NCI-H2107 (cell line): ENCODE data around the gene RAVER2.
"Not testable (repeated sequence)": the region's sequence is repeated elsewhere in the genome, so short reads cannot be mapped to it uniquely, and the experiment has no call there.

Experiments used
- DNase-seq: peaks from one replicate; lab custom pipeline; 2025; lab: John Stamatoyannopoulos, UW

Gene RAVER2

GRCh38 chr1:64814427-64814826, 69.6 kb downstream of the RAVER2 start:
- no peak for DNase-seq

DNA sequence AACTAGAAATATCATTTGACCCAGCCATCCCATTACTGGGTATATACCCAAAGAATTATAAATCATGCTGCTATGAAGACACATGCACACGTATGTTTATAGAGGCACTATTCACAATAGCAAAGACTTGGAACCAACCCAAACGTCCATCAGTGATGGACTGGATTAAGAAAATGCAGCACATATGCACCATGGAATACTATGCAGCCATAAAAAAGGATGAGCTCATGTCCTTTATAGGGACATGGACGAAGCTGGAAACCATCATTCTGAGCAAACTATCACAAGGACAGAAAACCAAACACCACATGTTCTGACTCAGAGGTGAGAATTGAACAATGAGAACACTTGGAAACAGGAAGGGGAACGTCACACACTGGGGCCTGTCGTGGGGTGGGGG, 72.5 kb downstream of the RAVER2 start:
- DNase-seq = not testable (repeated sequence)

DNA sequence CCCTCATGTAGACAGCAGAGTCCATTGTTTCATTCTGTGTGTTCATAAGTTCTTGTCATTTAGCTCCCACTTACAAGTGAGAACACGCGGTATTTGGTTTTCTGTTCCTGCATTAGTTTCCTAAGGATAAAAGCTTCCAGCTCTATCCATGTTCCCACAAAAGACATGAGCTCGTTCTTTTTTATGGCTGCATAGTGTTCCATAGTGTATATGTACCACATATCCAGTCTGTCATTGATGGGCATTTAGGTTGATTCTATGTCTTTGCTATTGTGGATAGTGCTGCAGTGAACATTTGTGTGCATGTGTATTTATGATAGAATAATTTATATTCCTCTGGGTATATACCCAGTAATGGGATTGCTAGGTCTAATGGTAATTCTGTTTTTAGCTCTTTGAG, 75.7 kb downstream of the RAVER2 start:
- not testable (repeated sequence) for DNase-seq

- DNase-seq = no peak
Measured at GRCh38 chr1:64822621-64823020, 77.7 kb downstream of the RAVER2 start.

GRCh38 chr1:64823691-64824476, 79.0 kb downstream of the RAVER2 start:
- DNase-seq = peak; percentile 90

GRCh38 chr1:64826991-64827390, 82.1 kb downstream of the RAVER2 start:
- DNase-seq = no peak

GRCh38 chr1:64828829-64829228, 84.0 kb downstream of the RAVER2 start:
- DNase-seq = no peak

DNA sequence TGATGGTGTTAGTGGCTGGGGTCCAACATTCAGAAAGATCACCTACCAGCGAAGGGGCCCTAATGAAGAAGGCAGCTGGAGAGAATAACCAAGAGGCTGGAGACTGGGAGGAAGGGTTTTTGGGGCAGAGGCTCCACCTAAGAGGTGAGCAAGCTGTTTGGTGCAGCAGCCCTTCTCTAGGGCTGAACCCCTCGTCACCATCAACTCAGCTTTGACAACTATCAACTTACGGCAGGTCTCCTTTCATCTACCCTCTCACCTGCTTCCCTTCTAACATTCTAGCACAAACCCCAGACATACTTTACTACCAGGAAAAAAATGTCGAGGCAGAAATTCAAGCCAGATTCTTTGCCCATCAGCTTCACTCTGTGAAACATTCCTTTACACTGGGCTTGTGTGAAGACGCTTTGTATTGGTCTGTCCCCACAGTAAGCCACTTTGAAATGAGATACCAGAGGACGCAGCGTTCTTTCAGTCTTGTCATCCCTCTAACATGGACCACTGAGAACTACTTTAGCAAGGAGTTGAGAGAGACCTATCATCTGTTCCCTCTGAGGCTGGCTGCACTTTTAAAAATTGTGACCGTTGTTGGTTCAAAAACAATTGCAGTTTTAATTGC, 84.6 kb downstream of the RAVER2 start:
- DNase-seq = no peak

DNA sequence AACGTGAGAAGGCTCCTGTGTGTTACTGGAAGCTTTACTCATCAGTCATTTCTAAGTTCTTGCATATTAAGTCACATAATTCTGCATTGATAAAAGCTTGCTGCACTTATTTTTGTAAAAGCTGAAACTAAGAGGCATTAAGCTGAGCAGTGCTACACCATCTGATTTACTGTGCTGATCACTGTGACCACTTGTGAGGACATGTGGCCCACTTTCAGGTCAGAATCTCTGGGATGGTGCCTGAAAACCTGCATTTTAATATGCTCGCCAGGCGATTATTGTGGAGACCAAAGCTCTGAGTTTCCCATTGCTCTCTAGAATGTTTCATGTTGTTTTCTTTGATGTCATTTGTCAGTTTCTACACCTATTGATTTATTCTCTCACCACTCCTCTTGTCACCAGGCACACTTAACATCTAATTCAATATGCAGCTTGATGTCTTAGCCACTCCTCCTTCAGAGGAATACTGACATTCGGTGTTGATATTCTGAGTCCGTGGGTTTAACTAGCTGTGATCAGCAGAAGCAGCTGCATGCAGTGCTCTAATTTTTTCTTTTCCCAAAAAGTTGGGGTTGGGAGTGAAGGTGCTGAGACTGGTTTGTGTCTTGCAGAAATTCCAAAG, 85.3 kb downstream of the RAVER2 start:
- DNase-seq = no peak

GRCh38 chr1:64834734-64835133, 89.9 kb downstream of the RAVER2 start:
- no peak for DNase-seq

GRCh38 chr1:64836802-64837201, 91.9 kb downstream of the RAVER2 start:
- DNase-seq = no peak

DNA sequence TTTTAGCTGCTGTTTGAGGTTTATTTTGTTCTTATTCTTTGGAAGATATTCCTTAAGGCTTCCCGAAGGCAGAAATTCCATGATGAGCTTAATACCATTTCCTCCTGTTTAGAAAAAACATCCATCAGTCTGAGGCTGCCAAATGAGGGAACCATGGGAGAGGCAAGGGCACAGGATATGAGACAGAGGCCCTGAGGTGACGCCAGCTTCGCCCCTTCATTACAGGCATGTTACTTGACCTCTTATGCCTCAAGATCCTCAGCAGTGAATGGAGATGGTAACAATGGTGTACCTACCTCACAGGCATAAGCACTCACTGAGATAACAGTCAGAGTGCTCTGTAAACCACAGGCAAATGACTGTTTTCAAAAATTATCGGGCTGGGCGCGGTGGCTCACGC, 93.6 kb downstream of the RAVER2 start:
- no peak for DNase-seq

- no peak for DNase-seq
Measured at GRCh38 chr1:64839261-64839660, 94.4 kb downstream of the RAVER2 start.

- DNase-seq = peak; percentile 59
Measured at GRCh38 chr1:64839732-64840405, 95.0 kb downstream of the RAVER2 start.

DNA sequence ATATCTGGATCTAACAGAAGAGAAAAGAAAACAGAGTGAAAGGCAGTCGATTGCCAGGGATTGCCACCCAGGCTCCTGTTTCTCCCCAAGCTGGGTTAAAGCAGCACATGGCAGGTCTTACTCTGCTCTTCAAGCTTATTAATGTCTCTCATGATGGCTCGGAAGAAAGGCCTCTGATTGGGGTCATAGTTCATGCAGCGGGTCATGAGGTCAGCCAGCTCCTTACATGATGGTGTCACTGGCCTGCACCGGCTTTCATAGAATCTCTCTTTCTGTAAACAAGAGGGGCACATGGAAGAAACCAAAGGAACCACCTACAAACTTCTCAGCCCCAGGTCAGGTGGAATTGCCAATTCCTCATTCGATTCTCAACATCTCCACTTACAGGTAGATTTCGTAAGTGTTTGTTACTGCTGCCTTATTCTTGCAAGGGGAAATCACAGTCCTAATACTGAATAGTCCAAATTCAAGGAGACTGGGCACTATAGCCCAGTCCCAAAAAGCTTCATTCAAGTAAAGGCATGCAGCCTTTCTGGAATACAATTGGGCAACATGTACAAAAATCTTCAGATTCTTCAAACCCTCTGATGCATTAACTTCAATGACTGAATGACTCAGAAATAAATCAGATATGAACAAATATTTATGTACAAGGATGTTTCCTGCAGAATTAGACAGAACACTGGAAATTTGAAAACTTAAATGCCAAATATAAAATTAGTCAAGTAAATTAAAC, 96.6 kb downstream of the RAVER2 start:
- no peak for DNase-seq

GRCh38 chr1:64842224-64842623, 97.3 kb downstream of the RAVER2 start:
- no peak for DNase-seq

GRCh38 chr1:64843675-64844074, 98.8 kb downstream of the RAVER2 start:
- no peak for DNase-seq

GRCh38 chr1:64844175-64844574, 99.3 kb downstream of the RAVER2 start:
- no peak for DNase-seq

DNA sequence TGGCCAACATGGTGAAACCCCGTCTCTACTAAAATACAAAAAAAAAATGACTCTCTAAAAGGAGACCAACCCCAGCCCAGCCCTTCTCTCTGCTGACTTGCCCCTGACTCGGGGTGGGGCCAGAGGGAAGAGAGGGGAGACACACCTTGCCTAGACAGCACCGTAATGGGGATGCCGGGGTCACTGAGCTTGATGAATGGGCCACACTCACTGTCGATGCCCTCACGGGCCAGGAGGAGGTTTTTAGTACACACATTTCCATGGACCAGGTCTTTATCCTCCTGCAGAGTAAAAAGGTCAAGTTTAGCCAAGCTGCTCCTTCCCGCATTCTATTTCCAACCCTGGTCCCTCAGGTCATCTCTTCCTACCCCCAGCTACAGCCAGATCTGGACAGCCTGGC, 99.7 kb downstream of the RAVER2 start:
- DNase-seq = no peak

DNA sequence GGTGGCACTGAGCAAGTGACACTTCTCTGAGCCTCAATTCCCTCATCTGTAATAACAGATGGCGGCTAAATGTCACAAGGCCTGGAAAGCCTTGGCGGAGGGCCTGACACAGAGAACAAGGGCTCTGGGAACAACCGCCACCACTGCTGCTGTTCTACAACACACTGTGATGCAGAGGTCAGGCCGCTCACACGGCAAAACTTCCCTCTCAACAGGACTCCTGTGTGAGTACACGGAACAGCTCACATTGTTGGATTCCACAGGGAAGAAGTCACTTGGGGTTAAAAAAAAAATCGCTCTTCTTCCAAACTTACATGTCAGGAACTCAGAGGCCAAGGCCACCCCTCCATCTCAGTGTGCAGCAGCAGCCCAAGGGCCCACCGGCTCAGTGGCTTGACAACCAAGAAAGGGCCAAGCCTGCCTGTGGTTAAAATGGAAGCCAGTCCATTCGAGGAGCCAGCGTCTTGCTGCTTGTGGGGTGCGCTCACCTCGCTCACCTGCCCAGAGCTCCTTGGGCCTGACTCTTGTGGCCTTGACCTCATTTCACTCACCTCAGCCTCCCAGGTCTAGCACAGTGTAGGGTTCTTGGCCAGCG, 101.1 kb downstream of the RAVER2 start:
- DNase-seq = no peak

GRCh38 chr1:64846573-64847430, 101.9 kb downstream of the RAVER2 start:
- DNase-seq = no peak
